ENCODE data around the gene PROKR2. TPM values are rescaled to one million over a fixed set of nuclear protein-coding genes. Genes with fewer than 3 reads are reported as not detected.

PROKR2 gene
- total RNA-seq, 2 experiments from 2014 or later: not detected

- no peak for DNase-seq
- Mint-ChIP-seq H3K4me1 (no peaks in the 10 kb centered on the region), H3K27ac (no peak overlapping the region), H3K4me3 (no peak overlapping the region), H3K36me3 (no peaks in the 10 kb centered on the region), H3K9me3 (ENCODE audit: low read depth) (no peaks in the 10 kb centered on the region), H3K27me3 (peaks cover 41% of the 10 kb centered on the region)
- no peak for ATAC-seq
- CTCF ChIA-PET: no interaction called here
Measured at GRCh38 chr20:5327356-5327755, 10.6 kb upstream of the PROKR2 start.

GRCh38 chr20:5315807-5316187 is 957 bp downstream of the PROKR2 start:
- Mint-ChIP-seq H3K27ac (no peak overlapping the region), H3K4me1 (peaks cover 3% of the 10 kb centered on the region), H3K9me3 (ENCODE audit: low read depth) (no peaks in the 10 kb centered on the region), H3K27me3 (peaks cover 61% of the 10 kb centered on the region), H3K36me3 (no peaks in the 10 kb centered on the region), H3K4me3 (no peak overlapping the region)
- ATAC-seq (no peak), DNase-seq (no peak)
- CTCF ChIA-PET: no interaction called here

GRCh38 chr20:5313916-5314315 is 2.8 kb downstream of the PROKR2 start:
- CTCF ChIA-PET: no interaction called here
- H3K27me3 Mint-ChIP-seq: peaks cover 51% of the 10 kb centered on the region
- H3K9me3 Mint-ChIP-seq (ENCODE audit: low read depth): peaks cover 8% of the 10 kb centered on the region
- peaks cover 3% of the 10 kb centered on the region for H3K4me1 Mint-ChIP-seq
- ATAC-seq (no peak), DNase-seq (no peak)
- no peaks in the 10 kb centered on the region for H3K36me3 Mint-ChIP-seq
- H3K4me3 Mint-ChIP-seq: no peak overlapping the region
- no peak overlapping the region for H3K27ac Mint-ChIP-seq

GRCh38 chr20:5312518-5312917 is 4.2 kb downstream of the PROKR2 start:
- peaks cover 37% of the 10 kb centered on the region for H3K27me3 Mint-ChIP-seq
- CTCF ChIA-PET: no interaction called here
- H3K9me3 Mint-ChIP-seq (ENCODE audit: low read depth): peaks cover 18% of the 10 kb centered on the region
- no peak overlapping the region for H3K27ac Mint-ChIP-seq
- ATAC-seq (no peak), DNase-seq (no peak)
- H3K4me3 Mint-ChIP-seq: no peak overlapping the region
- H3K36me3 Mint-ChIP-seq: no peaks in the 10 kb centered on the region
- peaks cover 3% of the 10 kb centered on the region for H3K4me1 Mint-ChIP-seq

- Mint-ChIP-seq H3K4me1 (no peaks in the 10 kb centered on the region), H3K9me3 (ENCODE audit: low read depth) (peaks cover 20% of the 10 kb centered on the region), H3K36me3 (no peaks in the 10 kb centered on the region), H3K27ac (no peak overlapping the region), H3K4me3 (no peak overlapping the region), H3K27me3 (peaks cover 18% of the 10 kb centered on the region)
- CTCF ChIA-PET: no interaction called here
- ATAC-seq: no peak
- DNase-seq: no peak
Measured at GRCh38 chr20:5309971-5310370, 6.8 kb downstream of the PROKR2 start.

- DNase-seq: no peak
- Mint-ChIP-seq H3K4me1 (peaks cover 10% of the 10 kb centered on the region), H3K4me3 (no peak overlapping the region), H3K36me3 (no peaks in the 10 kb centered on the region), H3K27me3 (peaks cover 26% of the 10 kb centered on the region), H3K27ac (no peak overlapping the region), H3K9me3 (ENCODE audit: low read depth) (no peaks in the 10 kb centered on the region)
- no peak for ATAC-seq
- CTCF ChIA-PET: no interaction called here
Measured at GRCh38 chr20:5298811-5299210, 17.9 kb downstream of the PROKR2 start.

GRCh38 chr20:5297280-5298004 is 19.3 kb downstream of the PROKR2 start:
- Mint-ChIP-seq H3K27ac (no peak overlapping the region), H3K36me3 (no peaks in the 10 kb centered on the region), H3K4me1 (peaks cover 10% of the 10 kb centered on the region), H3K4me3 (no peak overlapping the region), H3K9me3 (ENCODE audit: low read depth) (no peaks in the 10 kb centered on the region), H3K27me3 (peaks cover 30% of the 10 kb centered on the region)
- CTCF ChIA-PET: interaction anchor here (0.6 to 1.3 kb wide), 2 partner anchors 75 to 168 kb away, joined by 3 read pairs; no protein-coding TSS in a partner anchor
- DNase-seq (no peak), ATAC-seq (no peak)

- peaks cover 22% of the 10 kb centered on the region for H3K27me3 Mint-ChIP-seq
- DNase-seq (no peak), ATAC-seq (no peak)
- H3K9me3 Mint-ChIP-seq (ENCODE audit: low read depth): no peaks in the 10 kb centered on the region
- H3K27ac Mint-ChIP-seq: no peak overlapping the region
- H3K4me3 Mint-ChIP-seq: no peak overlapping the region
- H3K36me3 Mint-ChIP-seq: no peaks in the 10 kb centered on the region
- CTCF ChIA-PET: no interaction called here
- H3K4me1 Mint-ChIP-seq: no peaks in the 10 kb centered on the region
Measured at GRCh38 chr20:5290596-5290995, 26.2 kb downstream of the PROKR2 start.

GRCh38 chr20:5282561-5282960 is 34.2 kb downstream of the PROKR2 start:
- Mint-ChIP-seq H3K36me3 (no peaks in the 10 kb centered on the region), H3K27ac (no peak overlapping the region), H3K9me3 (ENCODE audit: low read depth) (no peaks in the 10 kb centered on the region), H3K27me3 (peaks cover 26% of the 10 kb centered on the region), H3K4me1 (no peaks in the 10 kb centered on the region), H3K4me3 (no peak overlapping the region)
- CTCF ChIA-PET: no interaction called here
- ATAC-seq (no peak), DNase-seq (no peak)

- Mint-ChIP-seq H3K9me3 (ENCODE audit: low read depth) (no peaks in the 10 kb centered on the region), H3K36me3 (no peaks in the 10 kb centered on the region), H3K4me3 (no peak overlapping the region), H3K27me3 (peaks cover 25% of the 10 kb centered on the region), H3K4me1 (no peaks in the 10 kb centered on the region), H3K27ac (no peak overlapping the region)
- ATAC-seq (no peak), DNase-seq (no peak)
- CTCF ChIA-PET: no interaction called here
Measured at GRCh38 chr20:5279661-5280060, 37.1 kb downstream of the PROKR2 start.

- H3K36me3 Mint-ChIP-seq: no peaks in the 10 kb centered on the region
- no peaks in the 10 kb centered on the region for H3K9me3 Mint-ChIP-seq (ENCODE audit: low read depth)
- no peak overlapping the region for H3K4me3 Mint-ChIP-seq
- H3K27ac Mint-ChIP-seq: no peak overlapping the region
- H3K27me3 Mint-ChIP-seq: peaks cover 13% of the 10 kb centered on the region
- ATAC-seq: no peak
- CTCF ChIA-PET: no interaction called here
- peaks cover 9% of the 10 kb centered on the region for H3K4me1 Mint-ChIP-seq
- DNase-seq: no peak
Measured at GRCh38 chr20:5272268-5272667, 44.5 kb downstream of the PROKR2 start.

- no peak for ATAC-seq
- CTCF ChIA-PET: no interaction called here
- DNase-seq: no peak
- Mint-ChIP-seq H3K27me3 (peaks cover 19% of the 10 kb centered on the region), H3K9me3 (ENCODE audit: low read depth) (no peaks in the 10 kb centered on the region), H3K4me1 (peaks cover 14% of the 10 kb centered on the region), H3K36me3 (no peaks in the 10 kb centered on the region), H3K4me3 (no peak overlapping the region), H3K27ac (no peak overlapping the region)
Measured at GRCh38 chr20:5270603-5271002, 46.2 kb downstream of the PROKR2 start.

- CTCF ChIA-PET: no interaction called here
Measured at GRCh38 chr20:5268449-5268848, 48.3 kb downstream of the PROKR2 start.

GRCh38 chr20:5267092-5267491 is 49.7 kb downstream of the PROKR2 start:
- CTCF ChIA-PET: no interaction called here
- DNase-seq (no peak), ATAC-seq (no peak)
- Mint-ChIP-seq H3K9me3 (ENCODE audit: low read depth) (no peaks in the 10 kb centered on the region), H3K4me3 (no peak overlapping the region), H3K27ac (peak overlapping the region; percentile 45), H3K4me1 (peaks cover 14% of the 10 kb centered on the region), H3K27me3 (peaks cover 32% of the 10 kb centered on the region), H3K36me3 (no peaks in the 10 kb centered on the region)

More at GRCh38 chr20:5268449-5268848, 48.3 kb downstream of the PROKR2 start:
- no peaks in the 10 kb centered on the region for H3K36me3 Mint-ChIP-seq
- ATAC-seq (no peak), DNase-seq (no peak)
- peaks cover 26% of the 10 kb centered on the region for H3K27me3 Mint-ChIP-seq
- no peak overlapping the region for H3K27ac Mint-ChIP-seq
- H3K4me1 Mint-ChIP-seq: peaks cover 14% of the 10 kb centered on the region
- no peaks in the 10 kb centered on the region for H3K9me3 Mint-ChIP-seq (ENCODE audit: low read depth)
- no peak overlapping the region for H3K4me3 Mint-ChIP-seq
